ENCODE results near the gene ZNF69.

DNA sequence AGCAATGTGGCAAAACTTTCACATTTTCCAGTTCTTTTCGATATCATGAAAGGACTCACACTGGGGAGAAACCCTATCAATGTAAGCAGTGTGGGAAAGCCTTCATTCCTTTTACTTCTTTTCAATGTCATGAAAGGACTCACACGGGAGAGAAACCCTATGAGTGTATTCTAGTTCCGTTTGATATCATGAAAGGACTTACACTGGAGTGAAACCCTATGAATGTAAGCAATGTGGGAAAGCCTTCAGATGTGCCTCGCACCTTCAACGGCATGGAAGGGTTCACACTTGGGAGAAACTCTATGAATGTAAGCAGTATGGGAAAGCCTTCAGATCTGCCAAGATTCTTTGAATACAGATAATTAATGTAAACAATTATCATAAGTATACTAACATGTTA is 62.7 kb downstream of the ZNF69 start:
- no peak for TF ChIP-seq POLR2AphosphoS5 (IDR thresholded peaks at IDR 0.05; ENCODE audit: low read depth, low read length)
- TF ChIP-seq, protein P1, sequence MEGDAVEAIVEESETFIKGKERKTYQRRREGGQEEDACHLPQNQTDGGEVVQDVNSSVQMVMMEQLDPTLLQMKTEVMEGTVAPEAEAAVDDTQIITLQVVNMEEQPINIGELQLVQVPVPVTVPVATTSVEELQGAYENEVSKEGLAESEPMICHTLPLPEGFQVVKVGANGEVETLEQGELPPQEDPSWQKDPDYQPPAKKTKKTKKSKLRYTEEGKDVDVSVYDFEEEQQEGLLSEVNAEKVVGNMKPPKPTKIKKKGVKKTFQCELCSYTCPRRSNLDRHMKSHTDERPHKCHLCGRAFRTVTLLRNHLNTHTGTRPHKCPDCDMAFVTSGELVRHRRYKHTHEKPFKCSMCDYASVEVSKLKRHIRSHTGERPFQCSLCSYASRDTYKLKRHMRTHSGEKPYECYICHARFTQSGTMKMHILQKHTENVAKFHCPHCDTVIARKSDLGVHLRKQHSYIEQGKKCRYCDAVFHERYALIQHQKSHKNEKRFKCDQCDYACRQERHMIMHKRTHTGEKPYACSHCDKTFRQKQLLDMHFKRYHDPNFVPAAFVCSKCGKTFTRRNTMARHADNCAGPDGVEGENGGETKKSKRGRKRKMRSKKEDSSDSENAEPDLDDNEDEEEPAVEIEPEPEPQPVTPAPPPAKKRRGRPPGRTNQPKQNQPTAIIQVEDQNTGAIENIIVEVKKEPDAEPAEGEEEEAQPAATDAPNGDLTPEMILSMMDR (IDR thresholded peaks at IDR 0.05), result no peak
- TF ChIP-seq, protein P2, sequence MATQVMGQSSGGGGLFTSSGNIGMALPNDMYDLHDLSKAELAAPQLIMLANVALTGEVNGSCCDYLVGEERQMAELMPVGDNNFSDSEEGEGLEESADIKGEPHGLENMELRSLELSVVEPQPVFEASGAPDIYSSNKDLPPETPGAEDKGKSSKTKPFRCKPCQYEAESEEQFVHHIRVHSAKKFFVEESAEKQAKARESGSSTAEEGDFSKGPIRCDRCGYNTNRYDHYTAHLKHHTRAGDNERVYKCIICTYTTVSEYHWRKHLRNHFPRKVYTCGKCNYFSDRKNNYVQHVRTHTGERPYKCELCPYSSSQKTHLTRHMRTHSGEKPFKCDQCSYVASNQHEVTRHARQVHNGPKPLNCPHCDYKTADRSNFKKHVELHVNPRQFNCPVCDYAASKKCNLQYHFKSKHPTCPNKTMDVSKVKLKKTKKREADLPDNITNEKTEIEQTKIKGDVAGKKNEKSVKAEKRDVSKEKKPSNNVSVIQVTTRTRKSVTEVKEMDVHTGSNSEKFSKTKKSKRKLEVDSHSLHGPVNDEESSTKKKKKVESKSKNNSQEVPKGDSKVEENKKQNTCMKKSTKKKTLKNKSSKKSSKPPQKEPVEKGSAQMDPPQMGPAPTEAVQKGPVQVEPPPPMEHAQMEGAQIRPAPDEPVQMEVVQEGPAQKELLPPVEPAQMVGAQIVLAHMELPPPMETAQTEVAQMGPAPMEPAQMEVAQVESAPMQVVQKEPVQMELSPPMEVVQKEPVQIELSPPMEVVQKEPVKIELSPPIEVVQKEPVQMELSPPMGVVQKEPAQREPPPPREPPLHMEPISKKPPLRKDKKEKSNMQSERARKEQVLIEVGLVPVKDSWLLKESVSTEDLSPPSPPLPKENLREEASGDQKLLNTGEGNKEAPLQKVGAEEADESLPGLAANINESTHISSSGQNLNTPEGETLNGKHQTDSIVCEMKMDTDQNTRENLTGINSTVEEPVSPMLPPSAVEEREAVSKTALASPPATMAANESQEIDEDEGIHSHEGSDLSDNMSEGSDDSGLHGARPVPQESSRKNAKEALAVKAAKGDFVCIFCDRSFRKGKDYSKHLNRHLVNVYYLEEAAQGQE (IDR thresholded peaks at IDR 0.05; ENCODE audit: insufficient read depth in 1 of 2, low read depth in 2 of 2, low read length in 1 of 2), result no peak
- TF ChIP-seq TCF7L2 (IDR thresholded peaks at IDR 0.05; ENCODE audit: low read depth, low read length), result no peak

Measured in Panc1 (cell line).